Measurements from ENCODE around the gene KIAA0319L. TPM values are rescaled to one million over a fixed set of nuclear protein-coding genes. Genes with fewer than 3 reads are reported as not detected.

KIAA0319L gene
- total RNA-seq, 2 donors from 2014 or later = 68.4 to 77.6 TPM

DNA sequence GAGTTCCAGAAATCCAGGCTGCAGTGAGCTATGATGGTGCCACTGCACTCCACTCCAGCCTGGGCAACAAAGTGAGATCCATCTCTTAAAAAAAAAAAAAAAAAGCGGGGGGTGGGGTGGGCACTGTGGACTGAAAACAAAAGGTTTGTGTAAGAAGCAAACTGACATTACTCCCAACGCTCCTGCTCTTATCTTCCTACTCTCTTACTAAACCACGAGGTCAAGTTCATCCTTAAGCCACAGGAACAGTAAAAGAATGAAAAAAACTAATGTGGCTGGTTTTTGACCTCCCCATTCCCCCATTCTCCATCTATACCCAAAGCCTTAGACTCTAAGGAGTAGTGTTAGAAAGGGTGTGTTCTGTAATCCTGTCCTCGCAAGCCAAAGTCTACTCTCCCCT is 46.7 kb upstream of the KIAA0319L start:
- Histone ChIP-seq H3K4me1 (ENCODE audit: control insufficient read depth, insufficient read depth, low read length) (no peaks in the 10 kb centered on the region), H3K36me3 (ENCODE audit: control insufficient read depth, insufficient read depth, low read length) (peaks cover 66% of the 10 kb centered on the region), H3K9ac (ENCODE audit: extremely low read depth, low read length, poor library complexity, severe bottlenecking) (no peak overlapping the region), H3K27me3 (ENCODE audit: control insufficient read depth, insufficient read depth, low read length, poor library complexity, severe bottlenecking) (no peaks in the 10 kb centered on the region), H3K4me3 (ENCODE audit: low read length) (no peak overlapping the region), H3K27ac (ENCODE audit: low read depth, low read length) (no peak overlapping the region), H3K9me3 (ENCODE audit: control insufficient read depth, low read length) (no peaks in the 10 kb centered on the region)
- Mint-ChIP-seq H3K4me1 (peaks cover 6% of the 10 kb centered on the region), H3K9me3 (no peaks in the 10 kb centered on the region), H3K27me3 (ENCODE audit: insufficient read depth) (no peaks in the 10 kb centered on the region), H3K36me3 (ENCODE audit: low read depth) (peaks cover 67% of the 10 kb centered on the region), H3K27ac (no peak overlapping the region), H3K4me3 (no peak overlapping the region)
- TF ChIP-seq, protein P1, sequence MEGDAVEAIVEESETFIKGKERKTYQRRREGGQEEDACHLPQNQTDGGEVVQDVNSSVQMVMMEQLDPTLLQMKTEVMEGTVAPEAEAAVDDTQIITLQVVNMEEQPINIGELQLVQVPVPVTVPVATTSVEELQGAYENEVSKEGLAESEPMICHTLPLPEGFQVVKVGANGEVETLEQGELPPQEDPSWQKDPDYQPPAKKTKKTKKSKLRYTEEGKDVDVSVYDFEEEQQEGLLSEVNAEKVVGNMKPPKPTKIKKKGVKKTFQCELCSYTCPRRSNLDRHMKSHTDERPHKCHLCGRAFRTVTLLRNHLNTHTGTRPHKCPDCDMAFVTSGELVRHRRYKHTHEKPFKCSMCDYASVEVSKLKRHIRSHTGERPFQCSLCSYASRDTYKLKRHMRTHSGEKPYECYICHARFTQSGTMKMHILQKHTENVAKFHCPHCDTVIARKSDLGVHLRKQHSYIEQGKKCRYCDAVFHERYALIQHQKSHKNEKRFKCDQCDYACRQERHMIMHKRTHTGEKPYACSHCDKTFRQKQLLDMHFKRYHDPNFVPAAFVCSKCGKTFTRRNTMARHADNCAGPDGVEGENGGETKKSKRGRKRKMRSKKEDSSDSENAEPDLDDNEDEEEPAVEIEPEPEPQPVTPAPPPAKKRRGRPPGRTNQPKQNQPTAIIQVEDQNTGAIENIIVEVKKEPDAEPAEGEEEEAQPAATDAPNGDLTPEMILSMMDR (conservative IDR thresholded peaks at IDR 0.05) = no peak
- no peak for DNase-seq
- WGBS, 2 experiments (ENCODE audit: insufficient coverage in 1 of 2, insufficient read length in 1 of 2) = 100% methylated on average over 3 of the region's 4 CpGs; no CpG with 5 or more reads in 1 of the 2 experiments

DNA sequence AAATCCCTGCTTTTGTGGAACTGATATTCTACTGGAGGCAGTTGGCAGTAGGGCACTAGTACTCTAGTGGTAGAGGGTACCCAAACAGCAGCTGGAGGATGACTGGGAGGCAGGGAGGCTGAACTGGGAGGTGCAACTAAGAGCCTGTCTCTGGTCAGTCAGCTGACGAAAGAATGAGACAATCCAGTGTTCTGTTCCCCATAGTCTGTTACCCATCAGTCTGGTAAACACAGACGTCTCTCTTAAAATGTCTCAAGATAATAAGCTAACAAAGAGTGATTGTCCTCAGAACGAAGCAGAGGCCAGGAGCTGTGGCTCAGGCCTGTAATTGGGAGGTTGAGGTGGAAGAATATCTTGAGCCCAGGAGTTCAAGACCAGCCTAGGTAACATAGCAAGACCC is 46.3 kb upstream of the KIAA0319L start:
- H3K27ac Mint-ChIP-seq = no peak overlapping the region
- no peak overlapping the region for H3K4me3 ChIP-seq (ENCODE audit: low read length)
- H3K36me3 Mint-ChIP-seq (ENCODE audit: low read depth) = peaks cover 62% of the 10 kb centered on the region
- no peak overlapping the region for H3K27ac ChIP-seq (ENCODE audit: low read depth, low read length)
- H3K9ac ChIP-seq (ENCODE audit: extremely low read depth, low read length, poor library complexity, severe bottlenecking) = no peak overlapping the region
- 95 to 100% methylated on average over 1 to 3 of the region's 3 CpGs for WGBS, 2 experiments (ENCODE audit: insufficient coverage in 1 of 2, insufficient read length in 1 of 2)
- H3K27me3 ChIP-seq (ENCODE audit: control insufficient read depth, insufficient read depth, low read length, poor library complexity, severe bottlenecking) = no peaks in the 10 kb centered on the region
- TF ChIP-seq, protein P1 (conservative IDR thresholded peaks at IDR 0.05) = no peak
- peaks cover 10% of the 10 kb centered on the region for H3K4me1 Mint-ChIP-seq
- H3K27me3 Mint-ChIP-seq (ENCODE audit: insufficient read depth) = no peaks in the 10 kb centered on the region
- DNase-seq = no peak
- H3K9me3 ChIP-seq (ENCODE audit: control insufficient read depth, low read length) = no peaks in the 10 kb centered on the region
- peaks cover 62% of the 10 kb centered on the region for H3K36me3 ChIP-seq (ENCODE audit: control insufficient read depth, insufficient read depth, low read length)
- no peaks in the 10 kb centered on the region for H3K9me3 Mint-ChIP-seq
- no peak overlapping the region for H3K4me3 Mint-ChIP-seq
- no peaks in the 10 kb centered on the region for H3K4me1 ChIP-seq (ENCODE audit: control insufficient read depth, insufficient read depth, low read length)

DNA sequence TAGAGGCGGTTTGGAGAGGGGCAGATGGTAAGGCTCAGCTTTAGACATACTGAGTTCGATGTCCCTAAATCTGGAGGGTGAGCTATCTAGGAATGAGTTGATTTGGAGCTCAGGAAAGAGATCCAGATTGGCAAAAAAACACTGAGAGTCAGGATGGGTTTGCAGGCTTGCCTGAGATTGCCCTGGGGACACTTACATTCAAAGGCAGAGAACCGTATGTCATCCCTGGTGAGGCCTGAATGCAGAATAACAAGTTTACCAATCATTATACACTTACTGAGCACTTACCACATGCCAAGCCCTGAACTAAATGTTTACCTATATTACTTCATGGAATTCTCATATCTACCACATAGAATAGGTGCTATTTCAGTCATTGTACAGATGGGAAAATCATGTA is 43.4 kb upstream of the KIAA0319L start:
- peaks cover 41% of the 10 kb centered on the region for H3K36me3 ChIP-seq (ENCODE audit: control insufficient read depth, insufficient read depth, low read length)
- H3K4me3 Mint-ChIP-seq = no peak overlapping the region

More for the DNA sequence above, 43.4 kb upstream of the KIAA0319L start:
- no peaks in the 10 kb centered on the region for H3K9me3 Mint-ChIP-seq
- peaks cover 28% of the 10 kb centered on the region for H3K4me1 Mint-ChIP-seq
- Histone ChIP-seq H3K9me3 (ENCODE audit: control insufficient read depth, low read length) (no peaks in the 10 kb centered on the region), H3K4me3 (ENCODE audit: low read length) (no peak overlapping the region), H3K9ac (ENCODE audit: extremely low read depth, low read length, poor library complexity, severe bottlenecking) (no peak overlapping the region), H3K4me1 (ENCODE audit: control insufficient read depth, insufficient read depth, low read length) (peaks cover 11% of the 10 kb centered on the region), H3K27ac (ENCODE audit: low read depth, low read length) (no peak overlapping the region), H3K27me3 (ENCODE audit: control insufficient read depth, insufficient read depth, low read length, poor library complexity, severe bottlenecking) (no peaks in the 10 kb centered on the region)
- H3K36me3 Mint-ChIP-seq (ENCODE audit: low read depth) = peaks cover 35% of the 10 kb centered on the region
- H3K27me3 Mint-ChIP-seq (ENCODE audit: insufficient read depth) = no peaks in the 10 kb centered on the region
- TF ChIP-seq, protein P1 (conservative IDR thresholded peaks at IDR 0.05) = no peak
- DNase-seq = no peak
- no peak overlapping the region for H3K27ac Mint-ChIP-seq
- 96 to 98% methylated on average over 2 to 3 of the region's 3 CpGs for WGBS, 2 experiments (ENCODE audit: insufficient coverage in 1 of 2, insufficient read length in 1 of 2)
